Naive thymus-derived CD4-positive, alpha-beta T cell (primary cell): ENCODE data around the gene KCNQ2. TPM values are rescaled to one million over a fixed set of nuclear protein-coding genes. Genes with fewer than 3 reads are reported as not detected.

Experiments used
- ATAC-seq: fragments of 150-1000 bp; cut with Tn5 transposase; 2 replicates; pipeline ENCODE4 v1.10.0; 2021; ENCODE audit warnings: mild to moderate bottlenecking, moderate library complexity
- CTCF ChIA-PET: fragments of 350-600 bp; sonication (Branson Sonifier 250); formaldehyde crosslinking; loops from one replicate; lab custom pipeline; 2021; ENCODE audit warnings: antibody characterized with exemption; lab: Charles Lee
- POLR2A ChIA-PET: fragments of 350-600 bp; sonication (Branson Sonifier 250); formaldehyde crosslinking; loops from one replicate; lab custom pipeline; 2021; ENCODE audit warnings: antibody characterized with exemption, inconsistent platforms; lab: Charles Lee
- DNase-seq, 9 donors: peaks; one replicate each; pipeline versions ENCODE4 v3.0.0 to v3.0.0-alpha.2; 2020 to 2022; ENCODE audit warnings: mixed read lengths in 1 of 9
- H3K27ac ChIP-seq: one replicate; pipeline ENCODE4 v1.7.0; 2013; ENCODE audit warnings: mild to moderate bottlenecking, low read depth, low read length, moderate library complexity
- H3K27me3 ChIP-seq, 2 donors: one replicate each; pipeline ENCODE4 v1.7.0; 2013; ENCODE audit warnings: low read length in 2 of 2, mild to moderate bottlenecking in 2 of 2, moderate library complexity in 2 of 2; ENCODE audit not compliant: control insufficient read depth in 2 of 2, insufficient read depth in 2 of 2
- H3K36me3 ChIP-seq, 3 experiments: 1 replicate in 2 of 3; 2 replicates in 1 of 3; pipeline ENCODE4 v1.7.0; 2013; ENCODE audit warnings: low read length in 3 of 3, mild to moderate bottlenecking in 3 of 3, moderate library complexity in 1 of 3; ENCODE audit not compliant: insufficient read depth in 3 of 3, control insufficient read depth in 2 of 3
- H3K4me1 ChIP-seq, 2 donors: one replicate each; pipeline ENCODE4 v1.7.0; 2013; ENCODE audit warnings: low read length in 2 of 2, mild to moderate bottlenecking in 2 of 2, moderate library complexity in 1 of 2; ENCODE audit not compliant: control insufficient read depth in 2 of 2, insufficient read depth in 2 of 2
- H3K4me3 ChIP-seq: 2 replicates; pipeline ENCODE4 v1.7.0; 2013; ENCODE audit warnings: mild to moderate bottlenecking, low read length
- H3K9me3 ChIP-seq, 3 experiments: 1 replicate in 2 of 3; 2 replicates in 1 of 3; pipeline ENCODE4 v1.7.0; 2013; ENCODE audit warnings: low read length in 3 of 3; ENCODE audit not compliant: control insufficient read depth in 2 of 3
- H3K27ac Mint-ChIP-seq, 9 donors: one replicate each; pipeline ENCODE4 v1.8.0; 2020 to 2022; ENCODE audit warnings: mixed read lengths in 9 of 9, mild to moderate bottlenecking in 8 of 9, moderate library complexity in 5 of 9, inconsistent platforms in 2 of 9
- H3K27me3 Mint-ChIP-seq, 5 donors: one replicate each; pipeline ENCODE4 v1.8.0; 2021 to 2022; ENCODE audit warnings: mixed read lengths in 5 of 5, mild to moderate bottlenecking in 1 of 5
- H3K36me3 Mint-ChIP-seq, 5 donors: one replicate each; pipeline ENCODE4 v1.8.0; 2020 to 2022; ENCODE audit warnings: mixed read lengths in 5 of 5, mild to moderate bottlenecking in 3 of 5, inconsistent platforms in 1 of 5
- H3K4me1 Mint-ChIP-seq, 7 donors: one replicate each; pipeline ENCODE4 v1.8.0; 2020 to 2022; ENCODE audit warnings: mixed read lengths in 7 of 7, mild to moderate bottlenecking in 3 of 7, inconsistent platforms in 1 of 7
- H3K4me3 Mint-ChIP-seq, 10 donors: one replicate each; pipeline ENCODE4 v1.8.0; 2020 to 2022; ENCODE audit warnings: mild to moderate bottlenecking in 10 of 10, mixed read lengths in 10 of 10, moderate library complexity in 6 of 10, inconsistent platforms in 2 of 10
- H3K9me3 Mint-ChIP-seq, 11 donors: one replicate each; pipeline ENCODE4 v1.8.0; 2020 to 2022; ENCODE audit warnings: mixed read lengths in 11 of 11, mild to moderate bottlenecking in 4 of 11, inconsistent platforms in 1 of 11, moderate library complexity in 1 of 11
- intact Hi-C, 2 donors: fragments of 100-400 bp; cut with micrococcal nuclease; formaldehyde crosslinking; loops; one replicate each; pipeline ENCODE4 v1.15.1; 2023
- polyA plus RNA-seq, 2 donors: library from polyadenylated mRNA; unstranded; fragments of 300-500 nt; fragmentation: Illumina TruSeq; gene quantifications; one replicate each; pipeline ENCODE4 v1.2.3, GENCODE V29; 2021
- total RNA-seq, 6 experiments: library from RNA in 5 of 6; stranded (reverse) in 5 of 6; gene quantifications; 1 replicate in 5 of 6; 2 replicates in 1 of 6; pipeline ENCODE4 v1.2.3 and lab custom pipeline; 2021 to 2026

The KCNQ2 gene
- total and polyA plus RNA-seq, 7 experiments from 2014 or later: 0.27 to 0.72 (median 0.30) TPM; not detected in 4

GRCh38 chr20:63393566-63393965 is 78.9 kb downstream of the KCNQ2 start:
- H3K9me3 ChIP-seq: no peaks in the 10 kb centered on the region
- H3K4me1 ChIP-seq: no peaks in the 10 kb centered on the region
- H3K4me1 Mint-ChIP-seq: no peaks in the 10 kb centered on the region
- H3K4me3 Mint-ChIP-seq: no peak overlapping the region
- peaks cover 0 to 4% (median 0%) of the 10 kb centered on the region in 11 donors for H3K9me3 Mint-ChIP-seq
- ChIA-PET CTCF (no interaction called here), POLR2A (no interaction called here)
- intact Hi-C loops: no loop called here
- H3K27ac Mint-ChIP-seq: no peak overlapping the region
- no peak overlapping the region for H3K4me3 ChIP-seq
- H3K36me3 ChIP-seq: no peaks in the 10 kb centered on the region
- ATAC-seq: no peak
- no peak overlapping the region for H3K27ac ChIP-seq
- no peaks in the 10 kb centered on the region for H3K36me3 Mint-ChIP-seq
- H3K27me3 Mint-ChIP-seq: peaks cover 0 to 22% (median 8%) of the 10 kb centered on the region in 5 donors
- DNase-seq: no peak
- no peaks in the 10 kb centered on the region for H3K27me3 ChIP-seq

- H3K27me3 Mint-ChIP-seq: peaks cover 0 to 22% (median 12%) of the 10 kb centered on the region in 5 donors
- DNase-seq (no peak), ATAC-seq (no peak)
- no peak overlapping the region for H3K27ac ChIP-seq
- intact Hi-C loops: no loop called here
- no peaks in the 10 kb centered on the region for H3K36me3 Mint-ChIP-seq
- H3K4me1 ChIP-seq: no peaks in the 10 kb centered on the region
- no peaks in the 10 kb centered on the region for H3K36me3 ChIP-seq
- H3K4me3 ChIP-seq: no peak overlapping the region
- no peaks in the 10 kb centered on the region for H3K9me3 ChIP-seq
- ChIA-PET POLR2A (no interaction called here), CTCF (no interaction called here)
- H3K4me3 Mint-ChIP-seq: no peak overlapping the region
- H3K9me3 Mint-ChIP-seq: peaks cover 0 to 7% (median 4%) of the 10 kb centered on the region in 11 donors
- no peak overlapping the region for H3K27ac Mint-ChIP-seq
- H3K4me1 Mint-ChIP-seq: no peaks in the 10 kb centered on the region
- H3K27me3 ChIP-seq: no peaks in the 10 kb centered on the region
These were observed 79.7 kb downstream of the KCNQ2 start for GRCh38 chr20:63392465-63393365.

- peaks cover 0 to 6% (median 0%) of the 10 kb centered on the region in 7 donors for H3K4me1 Mint-ChIP-seq
- ChIA-PET CTCF (no interaction called here), POLR2A (no interaction called here)
- peaks cover 0 to 26% (median 17%) of the 10 kb centered on the region in 11 donors for H3K9me3 Mint-ChIP-seq
- Histone ChIP-seq H3K4me1 (no peaks in the 10 kb centered on the region), H3K27me3 (no peaks in the 10 kb centered on the region), H3K27ac (no peak overlapping the region), H3K36me3 (no peaks in the 10 kb centered on the region), H3K9me3 (peaks cover 0 to 10% (median 0%) of the 10 kb centered on the region in 3 experiments), H3K4me3 (no peak overlapping the region)
- peaks cover 0 to 8% (median 4%) of the 10 kb centered on the region in 5 donors for H3K36me3 Mint-ChIP-seq
- H3K27me3 Mint-ChIP-seq: peaks cover 0 to 16% (median 9%) of the 10 kb centered on the region in 5 donors
- no peak overlapping the region for H3K4me3 Mint-ChIP-seq
- ATAC-seq (no peak), DNase-seq (no peak)
- intact Hi-C loops: no loop called here
- no peak overlapping the region for H3K27ac Mint-ChIP-seq
These were observed 84.5 kb downstream of the KCNQ2 start for GRCh38 chr20:63387917-63388316.

GRCh38 chr20:63387393-63387792 is 85.1 kb downstream of the KCNQ2 start:
- H3K27ac Mint-ChIP-seq: peak overlapping the region in 1 of 9 donors; percentile 6
- H3K36me3 ChIP-seq: no peaks in the 10 kb centered on the region
- no peak overlapping the region for H3K27ac ChIP-seq
- H3K36me3 Mint-ChIP-seq: peaks cover 0 to 8% (median 4%) of the 10 kb centered on the region in 5 donors
- peaks cover 0 to 6% (median 0%) of the 10 kb centered on the region in 7 donors for H3K4me1 Mint-ChIP-seq
- peaks cover 0 to 16% (median 9%) of the 10 kb centered on the region in 5 donors for H3K27me3 Mint-ChIP-seq
- no peaks in the 10 kb centered on the region for H3K27me3 ChIP-seq
- ATAC-seq (no peak), DNase-seq (no peak)
- intact Hi-C loops: no loop called here
- no peaks in the 10 kb centered on the region for H3K4me1 ChIP-seq
- peaks cover 0 to 26% (median 17%) of the 10 kb centered on the region in 11 donors for H3K9me3 Mint-ChIP-seq
- H3K9me3 ChIP-seq: peaks cover 0 to 10% (median 0%) of the 10 kb centered on the region in 3 experiments
- H3K4me3 Mint-ChIP-seq: no peak overlapping the region
- POLR2A ChIA-PET: no interaction called here
- H3K4me3 ChIP-seq: no peak overlapping the region
- CTCF ChIA-PET: no interaction called here

GRCh38 chr20:63386491-63386890 is 86.0 kb downstream of the KCNQ2 start:
- intact Hi-C loops: no loop called here
- Histone ChIP-seq H3K9me3 (peaks cover 0 to 10% (median 0%) of the 10 kb centered on the region in 3 experiments), H3K27me3 (no peaks in the 10 kb centered on the region), H3K36me3 (no peaks in the 10 kb centered on the region), H3K4me1 (no peaks in the 10 kb centered on the region), H3K27ac (no peak overlapping the region), H3K4me3 (no peak overlapping the region)
- ChIA-PET POLR2A (no interaction called here), CTCF (no interaction called here)
- DNase-seq (no peak), ATAC-seq (no peak)
- H3K4me3 Mint-ChIP-seq: no peak overlapping the region
- H3K36me3 Mint-ChIP-seq: peaks cover 0 to 8% (median 4%) of the 10 kb centered on the region in 5 donors
- H3K4me1 Mint-ChIP-seq: peaks cover 0 to 6% (median 0%) of the 10 kb centered on the region in 7 donors
- peak overlapping the region in 1 of 9 donors; percentile 6 for H3K27ac Mint-ChIP-seq
- H3K9me3 Mint-ChIP-seq: peaks cover 0 to 26% (median 17%) of the 10 kb centered on the region in 11 donors
- H3K27me3 Mint-ChIP-seq: peaks cover 0 to 16% (median 9%) of the 10 kb centered on the region in 5 donors

- peaks cover 0 to 6% (median 0%) of the 10 kb centered on the region in 7 donors for H3K4me1 Mint-ChIP-seq
- H3K27me3 ChIP-seq: no peaks in the 10 kb centered on the region
- H3K27ac ChIP-seq: no peak overlapping the region
- H3K4me1 ChIP-seq: no peaks in the 10 kb centered on the region
- H3K9me3 Mint-ChIP-seq: peaks cover 0 to 26% (median 17%) of the 10 kb centered on the region in 11 donors
- H3K4me3 ChIP-seq: no peak overlapping the region
- ChIA-PET POLR2A (no interaction called here), CTCF (no interaction called here)
- ATAC-seq (no peak), DNase-seq (no peak)
- H3K4me3 Mint-ChIP-seq: no peak overlapping the region
- H3K27me3 Mint-ChIP-seq: peaks cover 0 to 16% (median 9%) of the 10 kb centered on the region in 5 donors
- no peaks in the 10 kb centered on the region for H3K36me3 ChIP-seq
- intact Hi-C loops: no loop called here
- H3K27ac Mint-ChIP-seq: no peak overlapping the region
- H3K9me3 ChIP-seq: peaks cover 0 to 10% (median 0%) of the 10 kb centered on the region in 3 experiments
- peaks cover 0 to 8% (median 4%) of the 10 kb centered on the region in 5 donors for H3K36me3 Mint-ChIP-seq
These were observed 86.6 kb downstream of the KCNQ2 start for GRCh38 chr20:63385819-63386218.
